ENCODE results near the gene ZCCHC14. TPM values are rescaled to one million over a fixed set of nuclear protein-coding genes. Genes with fewer than 3 reads are reported as not detected.

ZCCHC14 gene
- total RNA-seq, 4 donors from 2014 or later: 8.3 to 19.6 (median 14.7) TPM

GRCh38 chr16:87454391-87454790, 38.4 kb downstream of the ZCCHC14 start:
- H3K4me1 ChIP-seq: peaks cover 0 to 18% (median 4%) of the 10 kb centered on the region in 3 donors
- DNase-seq: no peak
- H3K36me3 ChIP-seq: peaks cover 6 to 93% (median 9%) of the 10 kb centered on the region in 3 donors
- H3K4me3 ChIP-seq: no peak overlapping the region
- WGBS, 2 donors: 89 to 97% methylated on average over 3 of the region's 3 CpGs
- intact Hi-C loops (cut with DNase I): no loop called here
- TF ChIP-seq, protein P1, sequence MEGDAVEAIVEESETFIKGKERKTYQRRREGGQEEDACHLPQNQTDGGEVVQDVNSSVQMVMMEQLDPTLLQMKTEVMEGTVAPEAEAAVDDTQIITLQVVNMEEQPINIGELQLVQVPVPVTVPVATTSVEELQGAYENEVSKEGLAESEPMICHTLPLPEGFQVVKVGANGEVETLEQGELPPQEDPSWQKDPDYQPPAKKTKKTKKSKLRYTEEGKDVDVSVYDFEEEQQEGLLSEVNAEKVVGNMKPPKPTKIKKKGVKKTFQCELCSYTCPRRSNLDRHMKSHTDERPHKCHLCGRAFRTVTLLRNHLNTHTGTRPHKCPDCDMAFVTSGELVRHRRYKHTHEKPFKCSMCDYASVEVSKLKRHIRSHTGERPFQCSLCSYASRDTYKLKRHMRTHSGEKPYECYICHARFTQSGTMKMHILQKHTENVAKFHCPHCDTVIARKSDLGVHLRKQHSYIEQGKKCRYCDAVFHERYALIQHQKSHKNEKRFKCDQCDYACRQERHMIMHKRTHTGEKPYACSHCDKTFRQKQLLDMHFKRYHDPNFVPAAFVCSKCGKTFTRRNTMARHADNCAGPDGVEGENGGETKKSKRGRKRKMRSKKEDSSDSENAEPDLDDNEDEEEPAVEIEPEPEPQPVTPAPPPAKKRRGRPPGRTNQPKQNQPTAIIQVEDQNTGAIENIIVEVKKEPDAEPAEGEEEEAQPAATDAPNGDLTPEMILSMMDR (IDR thresholded peaks at IDR 0.05): no peak
- TF ChIP-seq POLR2A (IDR thresholded peaks at IDR 0.05): no peak
- no peaks in the 10 kb centered on the region for H3K27me3 ChIP-seq
- H3K9me3 ChIP-seq: no peaks in the 10 kb centered on the region
- H3K27ac ChIP-seq: no peak overlapping the region

GRCh38 chr16:87453326-87453725, 39.5 kb downstream of the ZCCHC14 start:
- DNase-seq: no peak
- intact Hi-C loops (cut with DNase I): no loop called here
- no peak overlapping the region for H3K4me3 ChIP-seq
- peaks cover 0 to 16% (median 4%) of the 10 kb centered on the region in 3 donors for H3K4me1 ChIP-seq
- WGBS, 2 donors: 75 to 94% methylated on average over 3 to 9 of the region's 14 CpGs
- TF ChIP-seq, protein P1 (IDR thresholded peaks at IDR 0.05): no peak
- no peak for TF ChIP-seq POLR2A (IDR thresholded peaks at IDR 0.05)
- no peak overlapping the region for H3K27ac ChIP-seq
- H3K9me3 ChIP-seq: no peaks in the 10 kb centered on the region
- no peaks in the 10 kb centered on the region for H3K27me3 ChIP-seq
- H3K36me3 ChIP-seq: peaks cover 6 to 93% (median 9%) of the 10 kb centered on the region in 3 donors

GRCh38 chr16:87451563-87452210, 41.1 kb downstream of the ZCCHC14 start:
- Histone ChIP-seq H3K9me3 (no peaks in the 10 kb centered on the region), H3K4me1 (peaks cover 0 to 5% (median 0%) of the 10 kb centered on the region in 3 donors), H3K27me3 (no peaks in the 10 kb centered on the region), H3K4me3 (no peak overlapping the region), H3K36me3 (peaks cover 6 to 93% (median 9%) of the 10 kb centered on the region in 3 donors), H3K27ac (no peak overlapping the region)
- intact Hi-C loops (cut with DNase I): no loop called here
- TF ChIP-seq, protein P1 (IDR thresholded peaks at IDR 0.05): no peak
- TF ChIP-seq POLR2A (IDR thresholded peaks at IDR 0.05): no peak
- WGBS, 2 donors: 73 to 88% methylated on average over 7 to 18 of the region's 18 CpGs
- no peak for DNase-seq

DNA sequence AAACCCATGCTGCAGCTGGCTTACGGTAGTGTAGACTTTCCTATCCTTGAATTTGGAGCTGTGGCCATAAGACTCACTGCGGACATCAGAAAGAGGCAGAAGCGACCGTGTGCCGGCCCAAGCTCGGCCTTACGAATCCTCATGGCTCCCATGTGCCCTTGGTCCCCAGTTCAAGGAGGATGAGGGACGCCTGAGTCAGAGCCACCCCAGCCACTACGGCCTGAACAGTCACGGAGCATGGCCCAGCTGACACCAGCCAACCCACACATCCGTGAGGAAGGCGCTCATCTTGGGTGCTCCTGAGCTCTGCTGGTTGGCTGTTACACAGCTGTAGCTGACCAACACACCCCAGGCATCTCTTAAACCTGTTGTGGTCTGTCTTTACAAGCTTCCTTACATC, 44.0 kb downstream of the ZCCHC14 start:
- WGBS, 2 donors: 83 to 100% methylated on average over 1 to 3 of the region's 12 CpGs

DNA sequence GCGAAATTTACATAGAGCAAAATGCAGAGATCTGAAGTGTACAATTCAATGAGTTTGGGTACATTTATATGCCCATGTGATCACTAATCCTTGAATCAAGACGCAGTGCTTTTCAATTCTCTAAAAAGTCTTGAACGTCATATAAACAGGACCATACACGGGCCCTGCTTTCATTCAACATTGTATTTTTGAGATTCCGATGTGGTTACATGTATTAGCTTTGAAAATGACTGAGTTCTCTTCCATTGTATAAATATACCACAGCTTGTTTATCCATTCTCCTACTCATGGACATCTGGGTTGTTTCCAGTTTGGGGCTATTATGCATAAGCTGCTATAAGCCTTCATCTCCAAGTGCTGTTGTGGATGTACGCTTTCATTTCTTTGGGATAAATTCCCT, 45.5 kb downstream of the ZCCHC14 start:
- Histone ChIP-seq H3K4me1 (peaks cover 0 to 5% (median 0%) of the 10 kb centered on the region in 3 donors), H3K27me3 (no peaks in the 10 kb centered on the region), H3K27ac (peak overlapping the region in 3 of 4 donors; percentile 62 to 72 (median 64)), H3K4me3 (no peak overlapping the region), H3K9me3 (no peaks in the 10 kb centered on the region), H3K36me3 (peaks cover 0 to 90% (median 9%) of the 10 kb centered on the region in 3 donors)
- intact Hi-C loops (cut with DNase I): no loop called here
- TF ChIP-seq, protein P1 (IDR thresholded peaks at IDR 0.05): no peak
- no peak for TF ChIP-seq POLR2A (IDR thresholded peaks at IDR 0.05)
- 73% methylated on average over 6 of the region's 6 CpGs for WGBS, 2 donors
- DNase-seq: no peak

More for the DNA sequence above, 44.0 kb downstream of the ZCCHC14 start:
- no peaks in the 10 kb centered on the region for H3K27me3 ChIP-seq
- peaks cover 6 to 96% (median 9%) of the 10 kb centered on the region in 3 donors for H3K36me3 ChIP-seq
- DNase-seq: no peak
- H3K27ac ChIP-seq: no peak overlapping the region
- no peak overlapping the region for H3K4me3 ChIP-seq
- no peaks in the 10 kb centered on the region for H3K9me3 ChIP-seq
- intact Hi-C loops (cut with DNase I): no loop called here
- peaks cover 0 to 5% (median 0%) of the 10 kb centered on the region in 3 donors for H3K4me1 ChIP-seq
- TF ChIP-seq, protein P1 (IDR thresholded peaks at IDR 0.05): no peak
- no peak for TF ChIP-seq POLR2A (IDR thresholded peaks at IDR 0.05)

All from esophagus squamous epithelium (tissue), 5 donors.